ENCODE measurements around the gene ATP8A2. TPM values are rescaled to one million over a fixed set of nuclear protein-coding genes. Genes with fewer than 3 reads are reported as not detected.

The ATP8A2 gene
- polyA plus RNA-seq, 1 donor from 2014 or later = 11.9 TPM

DNA sequence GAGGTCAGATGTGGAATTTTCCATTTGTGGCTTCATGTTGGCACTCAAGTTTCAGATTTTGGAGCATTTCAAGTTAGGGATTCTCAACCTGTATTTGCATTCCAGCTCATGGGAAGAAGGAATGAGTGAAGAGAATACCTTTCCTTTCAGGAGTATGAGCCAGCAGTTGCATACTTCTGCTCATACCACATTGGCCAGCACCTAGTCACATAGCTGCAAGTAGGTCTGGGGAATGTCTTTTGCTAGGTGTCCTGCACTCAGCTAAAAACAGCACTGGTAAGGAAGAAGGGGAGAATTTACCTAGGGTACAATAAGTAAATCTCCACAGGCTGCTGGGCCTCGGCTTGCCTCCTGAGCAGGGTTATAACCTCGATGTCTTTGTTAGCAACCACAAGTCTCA lies 24.6 kb upstream of the ATP8A2 start:
- no peaks in the 10 kb centered on the region for H4K20me1 ChIP-seq (ENCODE audit: insufficient read depth)
- H3K27ac ChIP-seq (ENCODE audit: low read length) = no peak overlapping the region
- no peaks in the 10 kb centered on the region for H3K9me3 ChIP-seq (ENCODE audit: low read length)
- H2AFZ ChIP-seq (ENCODE audit: low read depth, low read length) = no peak overlapping the region
- H3K79me2 ChIP-seq (replicated peaks; ENCODE audit: insufficient read depth, low read length) = no peaks in the 10 kb centered on the region
- TF ChIP-seq MXI1 (conservative IDR thresholded peaks at IDR 0.05; ENCODE audit: poor library complexity, severe bottlenecking) (no peak), RAD21 (conservative IDR thresholded peaks at IDR 0.05) (no peak), EP300 (conservative IDR thresholded peaks at IDR 0.05; ENCODE audit: poor library complexity, severe bottlenecking) (no peak), TAF1 (IDR thresholded peaks at IDR 0.05; ENCODE audit: low read depth) (no peak), SMC3 (conservative IDR thresholded peaks at IDR 0.05; ENCODE audit: poor library complexity) (no peak), POLR2AphosphoS5 (IDR thresholded peaks at IDR 0.05) (no peak), EZH2 (IDR thresholded peaks at IDR 0.05; ENCODE audit: borderline replicate concordance, insufficient read depth, low read length, poor library complexity, severe bottlenecking) (no peak)
- TF ChIP-seq, protein P1, sequence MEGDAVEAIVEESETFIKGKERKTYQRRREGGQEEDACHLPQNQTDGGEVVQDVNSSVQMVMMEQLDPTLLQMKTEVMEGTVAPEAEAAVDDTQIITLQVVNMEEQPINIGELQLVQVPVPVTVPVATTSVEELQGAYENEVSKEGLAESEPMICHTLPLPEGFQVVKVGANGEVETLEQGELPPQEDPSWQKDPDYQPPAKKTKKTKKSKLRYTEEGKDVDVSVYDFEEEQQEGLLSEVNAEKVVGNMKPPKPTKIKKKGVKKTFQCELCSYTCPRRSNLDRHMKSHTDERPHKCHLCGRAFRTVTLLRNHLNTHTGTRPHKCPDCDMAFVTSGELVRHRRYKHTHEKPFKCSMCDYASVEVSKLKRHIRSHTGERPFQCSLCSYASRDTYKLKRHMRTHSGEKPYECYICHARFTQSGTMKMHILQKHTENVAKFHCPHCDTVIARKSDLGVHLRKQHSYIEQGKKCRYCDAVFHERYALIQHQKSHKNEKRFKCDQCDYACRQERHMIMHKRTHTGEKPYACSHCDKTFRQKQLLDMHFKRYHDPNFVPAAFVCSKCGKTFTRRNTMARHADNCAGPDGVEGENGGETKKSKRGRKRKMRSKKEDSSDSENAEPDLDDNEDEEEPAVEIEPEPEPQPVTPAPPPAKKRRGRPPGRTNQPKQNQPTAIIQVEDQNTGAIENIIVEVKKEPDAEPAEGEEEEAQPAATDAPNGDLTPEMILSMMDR (IDR thresholded peaks at IDR 0.05; ENCODE audit: poor library complexity, severe bottlenecking) = no peak
- TF ChIP-seq, protein P2, sequence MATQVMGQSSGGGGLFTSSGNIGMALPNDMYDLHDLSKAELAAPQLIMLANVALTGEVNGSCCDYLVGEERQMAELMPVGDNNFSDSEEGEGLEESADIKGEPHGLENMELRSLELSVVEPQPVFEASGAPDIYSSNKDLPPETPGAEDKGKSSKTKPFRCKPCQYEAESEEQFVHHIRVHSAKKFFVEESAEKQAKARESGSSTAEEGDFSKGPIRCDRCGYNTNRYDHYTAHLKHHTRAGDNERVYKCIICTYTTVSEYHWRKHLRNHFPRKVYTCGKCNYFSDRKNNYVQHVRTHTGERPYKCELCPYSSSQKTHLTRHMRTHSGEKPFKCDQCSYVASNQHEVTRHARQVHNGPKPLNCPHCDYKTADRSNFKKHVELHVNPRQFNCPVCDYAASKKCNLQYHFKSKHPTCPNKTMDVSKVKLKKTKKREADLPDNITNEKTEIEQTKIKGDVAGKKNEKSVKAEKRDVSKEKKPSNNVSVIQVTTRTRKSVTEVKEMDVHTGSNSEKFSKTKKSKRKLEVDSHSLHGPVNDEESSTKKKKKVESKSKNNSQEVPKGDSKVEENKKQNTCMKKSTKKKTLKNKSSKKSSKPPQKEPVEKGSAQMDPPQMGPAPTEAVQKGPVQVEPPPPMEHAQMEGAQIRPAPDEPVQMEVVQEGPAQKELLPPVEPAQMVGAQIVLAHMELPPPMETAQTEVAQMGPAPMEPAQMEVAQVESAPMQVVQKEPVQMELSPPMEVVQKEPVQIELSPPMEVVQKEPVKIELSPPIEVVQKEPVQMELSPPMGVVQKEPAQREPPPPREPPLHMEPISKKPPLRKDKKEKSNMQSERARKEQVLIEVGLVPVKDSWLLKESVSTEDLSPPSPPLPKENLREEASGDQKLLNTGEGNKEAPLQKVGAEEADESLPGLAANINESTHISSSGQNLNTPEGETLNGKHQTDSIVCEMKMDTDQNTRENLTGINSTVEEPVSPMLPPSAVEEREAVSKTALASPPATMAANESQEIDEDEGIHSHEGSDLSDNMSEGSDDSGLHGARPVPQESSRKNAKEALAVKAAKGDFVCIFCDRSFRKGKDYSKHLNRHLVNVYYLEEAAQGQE (IDR thresholded peaks at IDR 0.05; ENCODE audit: borderline replicate concordance) = no peak
- no peaks in the 10 kb centered on the region for H3K27me3 ChIP-seq (ENCODE audit: insufficient read depth, low read depth, low read length)
- H3K4me2 ChIP-seq (ENCODE audit: low read length) = no peak overlapping the region
- no peak overlapping the region for H3K9ac ChIP-seq (ENCODE audit: low read length)
- H3K9me2 ChIP-seq (ENCODE audit: insufficient read depth, low read length) = no peaks in the 10 kb centered on the region
- H3K36me3 ChIP-seq (ENCODE audit: insufficient read depth, low read length) = no peaks in the 10 kb centered on the region
- no peaks in the 10 kb centered on the region for H3F3A ChIP-seq (ENCODE audit: insufficient read depth, low read length, poor library complexity, severe bottlenecking)
- no peak overlapping the region for H3K4me3 ChIP-seq (ENCODE audit: low read length)

DNA sequence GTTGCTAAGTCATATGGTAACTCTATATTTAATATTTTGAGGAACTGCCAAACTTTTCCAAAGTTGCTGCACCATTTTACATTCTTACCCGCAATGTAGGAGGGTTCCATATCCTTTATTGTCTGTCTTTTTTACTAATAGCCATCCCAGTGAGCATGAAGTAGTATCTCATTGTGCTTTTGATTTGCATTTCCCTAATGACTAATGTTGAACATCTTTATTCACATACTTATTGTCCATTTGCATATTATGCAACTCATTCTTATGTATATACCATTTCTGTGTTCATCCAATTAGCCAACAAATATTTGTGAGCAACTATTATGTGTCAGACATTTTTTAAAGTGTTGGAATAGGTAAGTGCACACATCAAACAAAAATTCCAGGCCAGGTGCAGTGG lies 20.4 kb upstream of the ATP8A2 start:
- Histone ChIP-seq H3K79me2 (replicated peaks; ENCODE audit: insufficient read depth, low read length) (no peaks in the 10 kb centered on the region), H3F3A (ENCODE audit: insufficient read depth, low read length, poor library complexity, severe bottlenecking) (no peaks in the 10 kb centered on the region), H3K4me2 (ENCODE audit: low read length) (no peak overlapping the region), H3K36me3 (ENCODE audit: insufficient read depth, low read length) (no peaks in the 10 kb centered on the region), H3K9me3 (ENCODE audit: low read length) (no peaks in the 10 kb centered on the region), H4K20me1 (ENCODE audit: insufficient read depth) (no peaks in the 10 kb centered on the region), H3K27ac (ENCODE audit: low read length) (no peak overlapping the region), H3K9me2 (ENCODE audit: insufficient read depth, low read length) (no peaks in the 10 kb centered on the region), H3K27me3 (ENCODE audit: insufficient read depth, low read depth, low read length) (no peaks in the 10 kb centered on the region), H3K9ac (ENCODE audit: low read length) (no peak overlapping the region), H2AFZ (ENCODE audit: low read depth, low read length) (no peak overlapping the region), H3K4me3 (ENCODE audit: low read length) (no peak overlapping the region)
- TF ChIP-seq EP300 (conservative IDR thresholded peaks at IDR 0.05; ENCODE audit: poor library complexity, severe bottlenecking) = no peak

DNA sequence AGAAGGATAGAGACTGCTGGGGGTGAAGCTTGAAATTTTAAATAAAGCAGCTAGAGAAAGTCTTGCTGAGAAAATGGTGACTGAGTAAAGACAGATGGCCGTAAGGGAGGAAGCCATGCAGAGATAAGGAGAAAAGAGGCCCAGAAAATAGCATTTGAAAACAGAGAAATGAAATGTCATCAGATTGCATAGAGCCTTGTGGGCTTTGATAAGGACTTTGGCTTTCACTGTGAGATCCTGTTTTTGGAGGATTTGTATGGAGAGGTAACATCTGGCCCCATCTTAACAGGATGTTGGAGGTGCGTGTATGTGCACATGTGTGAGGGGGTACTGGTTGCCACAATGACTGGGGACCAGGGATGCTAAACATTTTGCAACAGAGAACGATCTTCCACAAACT lies 19.5 kb upstream of the ATP8A2 start:
- H3K27ac ChIP-seq (ENCODE audit: low read length) = no peak overlapping the region
- no peaks in the 10 kb centered on the region for H4K20me1 ChIP-seq (ENCODE audit: insufficient read depth)
- no peaks in the 10 kb centered on the region for H3K36me3 ChIP-seq (ENCODE audit: insufficient read depth, low read length)
- no peak overlapping the region for H3K4me3 ChIP-seq (ENCODE audit: low read length)
- H2AFZ ChIP-seq (ENCODE audit: low read depth, low read length) = no peak overlapping the region
- no peak overlapping the region for H3K4me2 ChIP-seq (ENCODE audit: low read length)
- TF ChIP-seq TAF1 (IDR thresholded peaks at IDR 0.05; ENCODE audit: low read depth) (no peak), POLR2AphosphoS5 (IDR thresholded peaks at IDR 0.05) (no peak), SMC3 (conservative IDR thresholded peaks at IDR 0.05; ENCODE audit: poor library complexity) (no peak), EP300 (conservative IDR thresholded peaks at IDR 0.05; ENCODE audit: poor library complexity, severe bottlenecking) (no peak), EZH2 (IDR thresholded peaks at IDR 0.05; ENCODE audit: borderline replicate concordance, insufficient read depth, low read length, poor library complexity, severe bottlenecking) (no peak), RAD21 (conservative IDR thresholded peaks at IDR 0.05) (no peak), MXI1 (conservative IDR thresholded peaks at IDR 0.05; ENCODE audit: poor library complexity, severe bottlenecking) (no peak)
- TF ChIP-seq, protein P2 (IDR thresholded peaks at IDR 0.05; ENCODE audit: borderline replicate concordance) = no peak
- TF ChIP-seq, protein P1 (IDR thresholded peaks at IDR 0.05; ENCODE audit: poor library complexity, severe bottlenecking) = no peak
- no peaks in the 10 kb centered on the region for H3K9me3 ChIP-seq (ENCODE audit: low read length)
- H3K79me2 ChIP-seq (replicated peaks; ENCODE audit: insufficient read depth, low read length) = no peaks in the 10 kb centered on the region
- no peaks in the 10 kb centered on the region for H3K9me2 ChIP-seq (ENCODE audit: insufficient read depth, low read length)
- H3K27me3 ChIP-seq (ENCODE audit: insufficient read depth, low read depth, low read length) = no peaks in the 10 kb centered on the region
- H3F3A ChIP-seq (ENCODE audit: insufficient read depth, low read length, poor library complexity, severe bottlenecking) = no peaks in the 10 kb centered on the region
- H3K9ac ChIP-seq (ENCODE audit: low read length) = no peak overlapping the region
